CMK (cell line): ENCODE results near the gene PLCB2.

Experiments used
- DNase-seq: peaks from one replicate; pipeline ENCODE4 v3.0.0-alpha.2; 2010; ENCODE audit warnings: low read depth

The PLCB2 gene

DNA sequence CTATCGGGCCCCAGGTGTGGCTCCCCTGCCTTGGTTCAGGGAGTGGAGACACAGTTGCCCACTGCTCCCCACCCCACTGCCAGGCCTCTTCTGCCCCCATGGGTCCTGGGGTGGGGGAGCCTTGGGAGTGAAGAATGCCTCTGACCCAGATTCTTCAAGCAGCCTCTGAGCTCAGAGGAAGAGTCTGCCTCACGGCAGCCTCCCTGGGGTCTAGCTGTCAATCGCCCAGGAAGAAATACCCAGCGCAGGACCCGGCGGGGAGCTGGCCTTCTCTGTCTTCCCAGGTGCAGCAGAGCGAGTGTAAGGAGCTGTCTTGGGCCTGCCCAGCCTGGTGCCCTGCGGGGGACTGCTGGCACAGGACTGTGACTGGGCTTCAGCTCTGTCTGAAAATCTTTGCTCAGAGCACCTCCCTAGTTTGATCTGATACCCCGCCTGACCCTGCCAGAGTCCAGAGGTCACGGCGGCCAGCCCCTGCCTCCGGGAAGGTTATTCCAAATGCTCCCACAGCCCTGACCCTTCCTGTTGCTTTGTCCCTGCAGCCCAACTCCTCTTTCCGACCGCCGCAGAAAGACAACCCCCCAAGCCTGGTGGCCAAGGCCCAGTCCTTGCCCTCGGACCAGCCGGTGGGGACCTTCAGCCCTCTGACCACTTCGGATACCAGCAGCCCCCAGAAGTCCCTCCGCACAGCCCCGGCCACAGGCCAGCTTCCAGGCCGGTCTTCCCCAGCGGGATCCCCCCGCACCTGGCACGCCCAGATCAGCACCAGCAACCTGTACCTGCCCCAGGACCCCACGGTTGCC is 35.9 kb downstream of the PLCB2 start:
- DNase-seq = no peak

DNA sequence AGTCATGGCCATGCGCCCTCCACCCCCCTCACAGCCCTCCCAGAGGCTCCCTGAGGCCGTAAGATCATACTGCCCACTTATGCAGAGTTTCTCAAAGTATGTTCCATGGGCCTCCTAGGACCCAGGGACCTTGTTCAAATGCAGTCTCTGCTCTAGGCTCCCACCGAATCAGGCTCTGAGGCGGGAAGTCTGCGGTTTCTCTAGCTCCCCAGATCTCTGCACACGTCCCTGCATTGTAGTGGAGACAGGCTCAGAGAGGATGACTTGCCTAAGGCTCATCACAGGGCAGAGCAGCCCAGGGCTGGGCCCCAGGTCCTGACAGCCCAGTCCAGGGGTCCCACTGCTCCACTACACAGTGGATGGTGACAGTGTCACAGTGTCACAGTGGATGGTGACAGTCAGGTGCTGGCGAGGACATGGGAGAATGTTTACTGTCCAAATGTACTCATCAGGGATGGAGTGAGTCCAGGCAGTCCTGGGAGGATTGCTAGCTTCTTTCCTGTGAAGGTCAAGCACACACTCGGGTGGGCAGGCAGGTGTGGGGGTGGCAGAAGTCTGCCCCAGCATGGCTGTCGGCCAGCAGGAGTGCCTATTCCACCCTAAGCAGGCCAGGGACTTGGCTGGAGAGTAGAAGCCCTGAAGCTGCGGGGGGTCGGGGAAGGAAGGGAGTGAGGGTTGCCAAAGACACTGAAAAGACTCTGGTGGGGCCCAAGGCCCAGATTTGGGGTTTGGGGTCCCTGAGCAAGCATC is 37.3 kb downstream of the PLCB2 start:
- no peak for DNase-seq

GRCh38 chr15:40269604-40270003 is 38.1 kb downstream of the PLCB2 start:
- no peak for DNase-seq

- DNase-seq = no peak
Observed at GRCh38 chr15:40267670-40268069, 40.1 kb downstream of the PLCB2 start.

DNA sequence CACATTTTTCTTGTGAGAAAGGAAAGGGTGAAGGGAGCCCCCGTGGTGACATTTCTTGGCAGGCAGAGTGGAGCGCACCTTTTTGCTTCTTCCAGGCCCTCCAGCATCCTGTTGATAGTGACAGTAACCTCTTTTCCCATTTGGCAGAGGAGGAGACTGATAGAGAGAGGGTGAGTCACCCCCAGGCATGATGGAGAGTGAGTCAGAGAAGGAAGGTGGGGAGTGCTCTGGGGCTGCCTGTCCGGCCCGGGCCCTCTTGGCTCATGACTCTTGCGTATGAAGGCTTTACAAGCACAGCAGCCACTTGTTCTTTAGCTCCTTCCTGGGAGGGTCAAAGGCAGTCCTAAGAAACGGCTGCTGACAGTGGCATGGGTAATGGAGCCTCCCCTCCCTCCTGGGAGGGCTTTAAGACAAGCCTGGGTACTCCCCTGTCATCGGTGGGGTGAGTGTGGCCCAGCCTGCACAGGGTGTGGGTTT is 40.9 kb downstream of the PLCB2 start:
- no peak for DNase-seq

DNA sequence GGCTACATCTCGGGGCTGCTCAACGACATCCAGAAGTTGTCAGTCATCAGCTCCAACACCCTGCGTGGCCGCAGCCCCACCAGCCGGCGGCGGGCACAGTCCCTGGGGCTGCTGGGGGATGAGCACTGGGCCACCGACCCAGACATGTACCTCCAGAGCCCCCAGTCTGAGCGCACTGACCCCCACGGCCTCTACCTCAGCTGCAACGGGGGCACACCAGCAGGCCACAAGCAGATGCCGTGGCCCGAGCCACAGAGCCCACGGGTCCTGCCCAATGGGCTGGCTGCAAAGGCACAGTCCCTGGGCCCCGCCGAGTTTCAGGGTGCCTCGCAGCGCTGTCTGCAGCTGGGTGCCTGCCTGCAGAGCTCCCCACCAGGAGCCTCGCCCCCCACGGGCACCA is 41.9 kb downstream of the PLCB2 start:
- DNase-seq = no peak

GRCh38 chr15:40265355-40265754 is 42.4 kb downstream of the PLCB2 start:
- DNase-seq = no peak

- no peak for DNase-seq
Observed at GRCh38 chr15:40264321-40265153, 43.2 kb downstream of the PLCB2 start.

DNA sequence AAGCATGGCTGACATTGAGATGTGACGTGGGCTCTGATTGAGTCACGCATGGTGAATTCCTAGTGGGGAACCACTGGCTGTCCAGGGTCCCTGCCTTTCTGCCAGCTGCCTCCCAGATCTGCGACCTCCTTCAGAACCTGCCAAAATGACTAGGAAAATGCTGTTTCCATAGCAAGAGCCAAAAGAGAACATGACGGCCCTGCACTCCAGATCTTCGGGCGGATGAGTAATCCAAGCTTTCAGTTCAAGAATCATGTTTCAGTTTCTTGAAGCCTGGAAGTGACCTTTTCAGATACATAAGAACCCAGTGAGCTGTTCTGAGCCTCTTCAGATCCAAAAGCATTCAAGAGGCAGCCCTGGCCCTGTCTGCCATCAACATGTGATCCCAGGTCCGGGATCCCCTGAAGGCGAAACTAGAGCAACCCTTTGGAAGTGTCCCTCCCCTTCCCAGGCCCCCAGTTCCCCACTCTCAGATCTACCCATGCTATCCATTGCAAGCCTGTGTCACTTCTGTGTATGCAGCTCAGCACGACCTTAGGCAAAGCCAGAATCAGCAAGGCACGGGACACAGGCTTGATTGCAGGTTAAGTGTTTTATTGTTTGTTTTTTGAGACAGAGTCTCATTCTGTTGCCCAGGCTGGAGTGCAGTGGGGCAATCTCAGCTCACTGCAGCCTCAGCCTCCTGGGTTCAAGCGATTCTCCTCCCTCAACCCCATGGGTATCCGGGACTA is 44.5 kb downstream of the PLCB2 start:
- no peak for DNase-seq

- no peak for DNase-seq
Observed at GRCh38 chr15:40259021-40259420, 48.7 kb downstream of the PLCB2 start.

DNA sequence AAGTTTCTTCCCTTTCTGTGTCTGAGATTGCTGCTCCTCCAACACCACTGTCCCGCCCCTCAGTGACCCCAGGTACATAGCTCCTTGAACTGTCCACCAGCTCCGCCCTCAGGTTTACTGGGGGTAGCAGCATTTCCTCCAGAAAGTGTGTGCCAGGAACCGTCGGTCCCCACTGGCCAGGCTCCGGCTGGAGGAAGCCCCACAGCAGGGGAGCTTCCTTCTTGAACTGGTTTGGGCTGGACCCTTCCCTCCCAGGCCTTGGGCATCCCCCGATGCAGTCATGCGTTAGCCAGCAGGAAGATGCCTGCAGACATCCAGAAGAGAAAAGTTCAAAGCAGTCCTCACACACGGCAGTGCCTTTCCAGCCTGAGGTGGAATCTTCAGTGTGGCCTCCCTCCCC is 49.2 kb downstream of the PLCB2 start:
- DNase-seq = no peak

DNA sequence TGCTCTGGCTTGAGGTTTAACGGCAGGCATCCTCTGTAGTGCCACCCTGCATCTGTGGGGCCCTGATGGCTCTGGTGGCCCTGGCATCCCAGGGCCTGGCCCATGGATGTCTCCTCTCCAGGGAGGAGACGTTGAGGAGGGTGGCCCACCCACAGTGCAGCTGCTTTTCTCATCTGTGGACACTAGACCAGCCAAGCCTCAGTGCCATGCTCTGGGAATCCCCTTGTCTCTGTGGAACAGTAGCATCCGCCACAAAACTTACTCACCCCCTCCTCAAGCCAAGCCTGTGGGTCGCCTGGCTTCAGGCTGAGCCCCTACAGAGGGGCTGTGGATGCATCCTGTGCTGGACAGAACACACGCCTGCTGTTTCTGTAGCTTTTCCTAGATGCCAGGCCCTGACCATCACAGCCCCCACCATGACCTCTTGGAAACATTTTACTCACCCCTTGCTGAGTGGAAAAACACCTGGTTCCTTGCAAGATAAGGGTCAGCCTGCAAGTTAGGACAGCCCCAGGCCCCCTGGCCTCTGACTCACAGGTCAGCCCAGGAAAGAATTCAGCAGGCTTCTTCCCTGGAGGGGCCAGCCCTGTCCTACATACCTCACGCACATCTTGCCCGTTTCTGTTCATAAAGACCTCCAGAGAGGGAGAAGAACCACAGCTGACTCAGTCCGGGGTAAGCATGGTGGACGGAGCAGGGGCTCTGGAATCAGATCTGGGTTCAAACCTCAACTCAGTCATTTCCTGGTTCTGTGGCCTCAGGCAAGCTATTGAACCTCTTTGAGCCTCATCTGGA is 49.9 kb downstream of the PLCB2 start:
- no peak for DNase-seq

DNA sequence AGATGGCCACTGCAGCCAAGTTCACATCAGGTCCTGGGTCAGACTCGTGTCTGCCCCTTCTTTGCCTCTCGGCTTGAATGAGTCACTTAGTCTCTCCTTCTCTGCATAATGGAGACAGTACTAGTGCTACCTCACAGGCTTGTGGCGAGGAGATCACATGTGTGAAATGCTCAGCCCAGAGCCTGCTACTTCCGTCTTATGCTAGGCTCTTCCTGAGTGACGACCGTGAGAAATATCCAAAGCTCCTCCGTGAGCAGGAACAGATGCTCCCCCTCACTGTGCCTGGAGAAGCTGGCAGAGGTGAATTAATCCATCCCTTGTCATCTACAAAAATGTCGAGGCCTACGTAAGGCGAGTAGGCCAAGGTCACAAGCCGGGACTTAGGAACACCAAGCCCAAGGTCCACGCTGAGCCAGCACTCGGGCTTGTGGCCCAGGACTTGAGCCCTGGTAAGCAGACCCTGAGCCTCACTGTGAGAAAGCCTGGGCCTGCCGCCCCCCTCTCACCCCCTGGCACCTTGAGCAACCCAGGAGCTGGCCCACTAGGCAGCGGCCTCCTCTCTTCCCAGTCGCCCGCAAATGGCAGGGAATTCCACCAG is 51.0 kb downstream of the PLCB2 start:
- no peak for DNase-seq

DNA sequence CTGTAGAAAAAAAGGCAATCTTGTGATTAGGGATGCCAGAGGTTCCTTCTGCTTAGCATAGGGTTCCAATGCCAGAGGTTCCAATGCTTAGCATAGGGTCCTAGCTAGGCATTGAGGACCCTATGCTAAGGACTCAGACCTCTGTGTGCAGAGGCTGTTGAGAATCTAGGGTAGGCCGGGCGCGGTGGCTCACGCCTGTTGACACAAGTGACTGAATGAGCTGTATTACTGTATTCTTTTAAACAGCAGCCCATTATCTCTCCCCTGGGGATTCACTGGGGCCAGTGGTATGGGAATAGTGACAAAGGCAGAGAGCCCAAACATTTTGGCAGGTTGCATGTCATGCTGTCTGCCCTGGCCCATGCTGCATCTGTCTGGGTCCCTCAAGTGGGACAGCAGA is 52.7 kb downstream of the PLCB2 start:
- no peak for DNase-seq

DNA sequence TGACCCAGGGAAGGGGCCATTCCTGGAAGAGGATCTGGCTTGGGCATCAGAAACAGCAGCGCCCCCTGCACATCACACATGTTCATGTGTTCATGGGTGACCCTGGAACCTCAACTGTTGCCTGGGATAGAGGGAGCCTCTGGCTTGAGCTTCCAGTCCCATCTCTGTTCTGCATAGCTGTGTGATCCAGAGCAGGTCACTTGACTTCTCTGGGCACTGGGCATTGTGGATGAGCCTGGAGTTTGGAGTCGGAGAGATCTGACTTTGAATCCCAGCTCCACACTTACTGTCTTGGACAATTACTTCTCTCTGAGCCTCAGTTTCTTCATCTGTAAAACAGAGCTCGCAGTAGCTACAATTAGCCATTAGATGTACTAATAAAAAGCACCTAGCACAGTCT is 53.3 kb downstream of the PLCB2 start:
- no peak for DNase-seq

- no peak for DNase-seq
Observed at GRCh38 chr15:40253167-40253790, 54.5 kb downstream of the PLCB2 start.

DNA sequence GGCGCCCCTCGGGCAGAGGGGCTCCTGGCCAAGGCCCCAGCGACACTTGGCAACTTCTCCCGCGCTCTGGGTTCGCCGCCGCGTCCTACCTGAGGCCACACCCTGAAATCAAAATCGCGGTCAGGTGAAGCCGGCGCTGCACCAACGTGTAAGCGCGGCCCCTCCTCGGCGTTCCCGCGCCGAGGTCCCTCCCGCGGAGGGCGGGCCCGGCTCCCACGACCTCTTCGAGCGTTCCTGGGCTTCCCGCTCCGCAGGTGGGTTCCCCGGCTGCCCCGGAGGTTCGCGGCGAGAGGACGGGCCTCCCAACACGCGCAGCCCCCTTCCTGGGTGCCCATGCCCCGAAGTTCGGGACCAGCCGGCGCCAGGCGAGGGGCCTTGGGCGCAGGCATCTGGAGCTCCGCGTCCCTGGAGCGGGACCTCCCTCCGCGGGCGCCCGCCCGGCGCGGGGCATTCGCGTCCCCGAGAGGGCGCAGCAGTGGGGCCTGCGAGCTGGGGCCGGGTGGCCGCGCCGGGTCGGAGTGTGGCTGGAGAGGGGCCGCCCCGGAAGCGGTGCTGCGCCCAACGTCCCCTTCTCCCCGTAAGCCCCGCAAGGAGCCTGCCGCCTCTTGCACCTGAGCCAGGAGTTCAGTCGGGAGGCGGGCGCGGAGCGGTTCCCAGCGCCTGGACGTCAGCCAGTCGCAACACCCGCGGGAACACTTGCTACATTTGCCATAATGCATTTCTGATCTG is 55.1 kb downstream of the PLCB2 start:
- no peak for DNase-seq

GRCh38 chr15:40252141-40252437 is 55.6 kb downstream of the PLCB2 start:
- DNase-seq = no peak

DNA sequence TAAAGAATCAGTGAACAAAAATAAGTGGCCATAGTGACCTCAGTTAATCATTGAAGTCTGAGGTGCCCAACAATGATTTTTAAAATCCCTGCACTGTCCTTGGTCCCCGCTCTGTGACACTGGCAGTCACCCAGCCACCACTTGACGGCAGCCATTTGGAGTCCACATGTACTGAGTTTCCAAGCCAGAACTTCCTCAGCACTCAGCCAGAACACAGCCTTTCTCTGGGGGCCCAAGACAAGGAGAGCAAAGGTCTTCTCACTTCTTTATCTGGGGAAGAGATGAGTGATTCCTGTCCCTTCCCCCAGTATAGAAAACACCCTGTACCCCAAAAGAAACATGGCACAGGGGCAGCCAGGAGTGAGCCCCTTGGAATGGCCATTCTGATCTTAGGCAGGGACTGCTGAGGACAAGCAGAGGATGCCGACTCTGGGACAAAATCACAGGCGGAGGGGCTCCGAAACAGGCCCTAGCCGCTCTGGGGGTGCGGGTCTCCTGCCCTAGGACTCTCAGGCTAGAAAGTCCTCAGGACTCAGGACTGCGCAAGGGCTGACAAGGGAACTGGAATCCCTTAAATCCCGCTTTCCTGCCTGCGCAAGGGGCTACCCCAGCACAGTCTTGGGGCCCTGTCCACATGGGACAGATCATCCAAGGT is 56.1 kb downstream of the PLCB2 start:
- no peak for DNase-seq
